Amygdala (tissue), 56 donors: ENCODE results near the gene ASB18.
"Not testable (repeated sequence)": the region's sequence is repeated elsewhere in the genome, so short reads cannot be mapped to it uniquely, and the experiment has no call there.

ENCODE experiments used
- DNase-seq, 56 donors: peaks; one replicate each; lab custom pipeline; 2025; lab: John Stamatoyannopoulos, UW

The ASB18 gene

GRCh38 chr2:236286873-236287545 lies 22.8 kb upstream of the ASB18 start:
- no peak for DNase-seq

- no peak for DNase-seq
Measured at GRCh38 chr2:236284208-236284607, 20.0 kb upstream of the ASB18 start.

GRCh38 chr2:236282406-236282805 lies 18.2 kb upstream of the ASB18 start:
- no peak for DNase-seq

GRCh38 chr2:236281423-236281822 lies 17.2 kb upstream of the ASB18 start:
- DNase-seq = no peak

- no peak for DNase-seq
Measured at GRCh38 chr2:236273126-236273525, 8.9 kb upstream of the ASB18 start.

GRCh38 chr2:236271851-236272250 lies 7.6 kb upstream of the ASB18 start:
- no peak for DNase-seq

- not testable (repeated sequence) for DNase-seq
Measured at GRCh38 chr2:236269876-236270275, 5.7 kb upstream of the ASB18 start.

GRCh38 chr2:236265675-236266074 lies 1.5 kb upstream of the ASB18 start:
- no peak for DNase-seq

GRCh38 chr2:236262238-236262637 lies 2.0 kb downstream of the ASB18 start:
- no peak for DNase-seq

GRCh38 chr2:236261452-236261851 lies 2.8 kb downstream of the ASB18 start:
- DNase-seq = no peak

- no peak for DNase-seq
Measured at GRCh38 chr2:236259371-236259770, 4.8 kb downstream of the ASB18 start.

GRCh38 chr2:236257575-236257974 lies 6.6 kb downstream of the ASB18 start:
- DNase-seq = no peak

GRCh38 chr2:236257136-236257535 lies 7.1 kb downstream of the ASB18 start:
- no peak for DNase-seq

GRCh38 chr2:236256366-236256985 lies 7.7 kb downstream of the ASB18 start:
- no peak for DNase-seq

GRCh38 chr2:236254674-236255073 lies 9.5 kb downstream of the ASB18 start:
- DNase-seq = no peak

GRCh38 chr2:236254001-236254400 lies 10.2 kb downstream of the ASB18 start:
- no peak for DNase-seq

- no peak for DNase-seq
Measured at GRCh38 chr2:236252602-236253001, 11.6 kb downstream of the ASB18 start.

- DNase-seq = no peak
Measured at GRCh38 chr2:236250909-236251579, 13.2 kb downstream of the ASB18 start.

GRCh38 chr2:236250286-236250685 lies 13.9 kb downstream of the ASB18 start:
- no peak for DNase-seq

GRCh38 chr2:236249066-236249465 lies 15.1 kb downstream of the ASB18 start:
- no peak for DNase-seq

GRCh38 chr2:236246711-236247246 lies 17.4 kb downstream of the ASB18 start:
- DNase-seq = no peak

- DNase-seq = no peak
Measured at GRCh38 chr2:236244256-236244655, 19.9 kb downstream of the ASB18 start.
